ENCODE results near the gene CDYL.

GRCh38 chr6:4727217-4727616 lies 49.0 kb upstream of the CDYL start:
- TF ChIP-seq CTCF (IDR thresholded peaks at IDR 0.05 in 4 of 5, conservative IDR thresholded peaks at IDR 0.05 in 1 of 5) (no peak), POLR2A (IDR thresholded peaks at IDR 0.05) (no peak)

All from gastrocnemius medialis (tissue), 4 donors.